T-helper 1 cell (primary cell): ENCODE results near the gene UHRF2.
"Not testable (repeated sequence)": the region's sequence is repeated elsewhere in the genome, so short reads cannot be mapped to it uniquely, and the experiment has no call there.

Experiments used
- DNase-seq, 5 donors: peaks; one replicate each; pipeline ENCODE4 v3.0.0-alpha.2; 2012 to 2020
- total RNA-seq, 4 donors: gene quantifications; one replicate each; lab custom pipeline; 2026; lab: John Stamatoyannopoulos, UW

The UHRF2 gene
- 203 to 229 (median 220) reads per million in 4 donors for total RNA-seq

DNA sequence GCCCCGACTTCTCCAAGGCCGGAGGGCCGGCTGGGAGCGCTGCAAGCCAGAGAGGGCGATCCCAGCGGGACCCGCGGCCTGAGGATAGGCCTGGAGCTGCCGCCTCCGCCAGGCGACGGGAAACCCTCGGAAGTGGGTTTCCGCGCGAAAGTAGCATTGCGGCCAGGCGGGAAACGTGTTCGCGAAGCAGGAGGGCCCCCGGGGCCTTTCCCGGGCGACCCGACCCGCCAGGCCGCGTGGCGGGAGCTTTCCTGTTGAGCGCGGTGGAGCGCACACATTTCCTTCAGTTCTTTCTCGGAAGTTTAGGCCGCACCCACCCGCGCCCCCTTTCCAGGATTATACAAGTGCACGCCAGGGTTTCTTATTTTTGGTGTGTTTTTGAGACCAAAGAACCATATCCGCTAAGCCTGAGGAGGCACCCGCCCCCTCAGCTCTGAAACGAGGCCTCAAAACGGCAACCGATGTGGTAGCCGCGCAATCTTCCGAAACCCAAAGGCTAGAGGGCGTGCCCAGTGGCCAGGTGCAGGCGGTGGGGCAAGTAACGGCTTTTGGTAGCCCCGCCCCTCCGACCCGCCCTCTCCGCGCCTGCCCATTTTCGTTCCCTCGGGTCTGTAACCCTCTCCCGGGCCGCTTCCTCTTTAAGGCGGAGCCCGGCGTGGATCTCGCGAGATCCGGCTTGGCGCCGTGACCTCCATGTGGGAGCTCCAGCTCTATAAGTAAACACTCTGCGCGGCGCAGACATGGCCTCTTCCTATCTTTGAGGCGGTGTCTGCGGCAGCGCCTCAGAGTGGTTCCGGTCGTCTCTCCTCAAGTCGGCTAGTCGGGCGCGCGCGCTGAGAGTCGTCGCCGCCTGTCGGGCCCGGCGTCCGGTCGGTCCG lies at the start of gene UHRF2:
Gene UHRF2 (plus strand): TSS at position 713 of the 878 bp plus-strand sequence. CDS start 292 bp downstream, outside the sequence.
- DNase-seq = peak; percentile 99 to 100 (median 99)

- no peak for DNase-seq
Measured at GRCh38 chr9:6367128-6367890, 45.7 kb upstream of the UHRF2 start.

- DNase-seq = no peak
Measured at GRCh38 chr9:6368831-6369230, 44.2 kb upstream of the UHRF2 start.

- DNase-seq = not testable (repeated sequence)
Measured at GRCh38 chr9:6381477-6382012, 31.5 kb upstream of the UHRF2 start.

- DNase-seq = no peak
Measured at GRCh38 chr9:6382681-6383080, 30.3 kb upstream of the UHRF2 start.

DNA sequence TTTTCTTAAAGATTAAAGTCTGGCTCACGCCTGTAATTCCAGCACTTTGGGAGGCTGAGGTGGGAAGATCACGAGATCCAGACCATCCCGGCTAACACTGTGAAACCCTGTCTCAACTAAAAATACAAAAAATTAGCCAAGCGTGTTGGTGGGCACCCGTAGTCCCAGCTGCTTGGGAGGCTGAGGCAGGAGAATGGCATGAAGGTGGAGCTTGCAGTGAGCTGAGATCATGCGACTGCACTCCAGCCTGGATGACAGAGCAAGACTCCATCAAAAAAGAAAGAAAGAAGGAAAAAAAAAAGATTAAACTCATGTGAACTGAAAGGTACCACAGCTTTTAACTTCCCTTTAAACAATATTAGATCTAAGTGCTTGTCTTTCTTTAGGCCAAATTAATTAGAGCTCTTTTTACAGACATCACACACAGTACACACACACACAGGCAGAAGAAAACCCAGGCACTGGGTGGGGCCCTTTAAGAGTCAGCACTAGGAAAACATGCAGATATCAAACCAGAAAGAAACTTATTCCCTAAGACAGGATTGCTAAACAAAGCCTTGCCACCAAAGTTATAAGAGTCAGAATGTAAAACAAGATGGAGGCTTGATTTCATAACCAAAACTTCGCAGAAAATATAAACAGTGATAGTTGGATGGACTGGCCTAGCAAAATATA lies 29.3 kb upstream of the UHRF2 start:
- DNase-seq = no peak

DNA sequence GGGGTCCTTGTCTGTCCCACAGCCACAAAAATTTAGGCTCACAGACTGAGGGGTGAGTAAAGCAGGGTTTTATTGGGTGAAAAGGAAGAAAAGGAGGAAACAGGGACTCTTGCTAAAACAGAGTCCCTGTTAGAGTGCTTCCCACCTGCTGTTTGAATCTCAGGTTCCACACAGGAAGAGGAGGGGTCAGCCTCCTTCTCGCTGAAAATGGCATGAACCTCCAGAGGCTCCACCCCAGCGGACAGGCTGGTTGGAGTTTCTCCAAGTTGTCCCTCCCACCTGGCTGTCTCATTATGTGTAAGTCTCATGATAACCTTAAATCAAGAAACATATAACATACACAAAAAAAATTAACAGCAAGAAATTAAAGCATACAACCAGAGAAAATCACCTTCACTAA lies 28.3 kb upstream of the UHRF2 start:
- DNase-seq = no peak

DNA sequence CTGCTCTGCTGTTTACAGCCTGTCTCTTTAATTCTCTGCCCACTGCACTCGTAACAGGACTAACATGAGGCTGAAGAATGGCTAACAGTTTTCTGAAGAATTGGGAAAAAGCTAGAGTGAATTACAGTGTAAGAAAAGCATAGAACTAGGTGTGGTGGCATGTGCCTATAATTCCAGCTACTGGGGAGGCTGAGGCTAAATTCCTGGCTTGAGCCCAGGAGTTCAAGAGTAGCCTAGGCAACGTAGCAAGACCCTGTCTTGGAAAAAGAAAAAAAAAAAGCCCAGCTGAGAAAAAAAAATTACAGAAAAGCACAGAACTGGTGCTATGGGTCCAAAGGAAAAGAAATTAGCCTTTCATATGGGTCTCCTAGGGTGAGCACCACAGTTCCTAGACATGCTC lies 13.9 kb upstream of the UHRF2 start:
- DNase-seq = no peak

GRCh38 chr9:6405371-6405770 lies 7.6 kb upstream of the UHRF2 start:
- DNase-seq = no peak

DNA sequence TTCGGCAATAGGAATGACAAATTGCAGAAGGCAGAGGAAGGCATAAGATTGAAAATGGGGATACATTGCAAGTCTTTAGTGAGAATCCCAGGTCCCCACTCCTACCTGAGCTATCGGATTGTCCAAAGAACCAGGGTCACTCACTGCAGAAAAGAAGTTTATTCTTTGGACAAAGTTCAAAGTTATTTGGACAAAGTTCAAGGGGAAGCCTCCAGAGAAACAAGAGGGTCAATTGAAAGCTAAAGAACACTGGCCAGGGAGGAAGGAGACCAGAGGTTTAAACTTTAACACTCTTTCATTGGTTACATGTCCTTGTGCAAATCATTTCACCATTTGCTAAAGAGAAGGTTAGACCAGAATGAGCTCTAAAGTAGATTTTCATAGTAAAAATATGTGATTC lies 5.2 kb upstream of the UHRF2 start:
- no peak for DNase-seq

DNA sequence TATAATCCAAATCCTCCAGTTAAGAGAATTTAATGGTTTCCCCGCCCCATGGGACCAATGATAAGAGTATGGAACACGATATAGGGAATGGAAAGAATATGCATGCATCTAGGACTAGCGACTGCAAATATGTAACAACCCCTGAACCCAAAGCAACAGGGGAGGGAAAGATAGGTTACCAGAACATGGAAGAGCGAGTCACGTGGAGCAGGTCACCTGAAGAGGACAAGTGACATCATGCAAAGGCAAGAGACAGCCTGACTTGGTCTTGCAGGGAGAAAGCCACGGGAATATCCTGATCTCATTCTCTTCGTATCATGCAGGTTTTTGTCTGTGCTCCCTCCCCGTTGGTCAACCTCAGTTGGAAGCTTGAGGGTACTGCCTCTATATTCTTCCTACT lies 4.7 kb upstream of the UHRF2 start:
- DNase-seq = no peak

GRCh38 chr9:6409811-6410210 lies 3.2 kb upstream of the UHRF2 start:
- DNase-seq = no peak

DNA sequence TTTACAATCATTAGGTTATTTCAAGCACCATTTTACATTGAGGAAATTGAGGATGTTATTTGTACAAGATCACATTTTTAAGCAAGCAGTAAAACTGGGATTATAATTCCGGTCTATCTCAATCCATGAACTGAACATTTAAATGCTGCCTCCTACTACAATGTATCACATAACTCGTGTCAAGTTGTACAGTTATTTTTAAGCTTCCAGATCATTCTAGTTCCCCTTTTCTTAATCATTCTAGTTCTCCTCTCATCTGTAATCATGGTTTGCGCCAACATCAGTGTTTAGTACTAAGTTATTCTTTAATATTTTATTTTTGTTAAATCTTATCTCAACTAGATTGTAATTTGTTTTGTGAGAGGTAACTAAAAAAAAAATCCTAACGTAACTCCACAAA lies 2.4 kb upstream of the UHRF2 start:
- DNase-seq = no peak

GRCh38 chr9:6413365-6414246 lies 607 bp downstream of the UHRF2 start:
- peak in 3 of 5 donors; percentile 15 to 43 (median 38) for DNase-seq

GRCh38 chr9:6414247-6414641 lies 1.2 kb downstream of the UHRF2 start:
- peak in 1 of 5 donors; percentile 24 for DNase-seq

DNA sequence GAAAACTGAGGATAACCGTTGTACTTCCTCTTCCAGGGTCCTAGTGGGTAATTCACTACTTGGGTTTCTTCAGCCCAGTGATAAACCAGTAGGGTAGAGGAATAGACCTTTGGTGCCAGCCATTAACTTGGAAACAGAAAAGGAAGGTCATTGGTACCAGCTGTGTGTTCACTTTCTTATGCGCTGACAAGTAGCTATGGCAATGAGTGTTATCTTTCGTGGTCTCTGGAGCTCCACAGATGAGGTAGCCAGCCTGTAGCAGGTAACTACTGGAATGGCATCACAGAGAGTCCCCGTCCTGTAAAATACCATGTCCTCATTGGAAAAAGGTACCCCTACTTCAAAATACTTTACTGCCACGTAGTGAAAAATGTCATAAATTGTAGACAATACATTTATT lies 2.3 kb downstream of the UHRF2 start:
- DNase-seq = peak in 1 of 5 donors; percentile 42

GRCh38 chr9:6417186-6417585 lies 4.2 kb downstream of the UHRF2 start:
- DNase-seq = peak in 1 of 5 donors; percentile 5

DNA sequence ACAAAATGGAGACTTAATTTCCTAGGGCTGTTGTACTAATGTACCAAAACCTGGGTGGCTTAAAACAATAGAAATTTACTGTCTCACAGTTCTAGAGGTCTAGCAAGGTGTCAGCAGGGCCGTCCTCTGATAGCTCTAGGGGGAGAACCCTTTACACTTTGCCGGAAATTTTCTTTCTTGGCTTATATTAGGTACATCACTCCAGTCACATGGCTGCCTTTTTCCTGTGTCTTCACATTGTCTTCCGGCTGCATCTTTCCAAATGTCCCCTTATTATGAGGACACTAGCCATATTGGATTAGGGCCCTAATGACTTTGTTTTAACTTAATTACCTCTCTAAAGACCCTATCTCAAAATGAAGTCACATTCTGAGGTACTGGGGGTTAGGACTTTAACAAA lies 5.8 kb downstream of the UHRF2 start:
- DNase-seq = no peak

- no peak for DNase-seq
Measured at GRCh38 chr9:6424940-6425339, 11.9 kb downstream of the UHRF2 start.

GRCh38 chr9:6426117-6426516 lies 13.1 kb downstream of the UHRF2 start:
- DNase-seq = no peak

- DNase-seq = peak in 1 of 5 donors; percentile 56
Measured at GRCh38 chr9:6428940-6429889, 16.2 kb downstream of the UHRF2 start.
